Stomach (tissue), 19 donors: ENCODE measurements around the gene TXNDC5. TPM values are rescaled to one million over a fixed set of nuclear protein-coding genes. Genes with fewer than 3 reads are reported as not detected.

Experiments
- DNase-seq, 2 donors: peaks; one replicate each; pipeline versions ENCODE4 v3.0.0 to v3.0.0-alpha.2; 2013 to 2019
- H3K27ac ChIP-seq, 5 donors: fragments of 200-600 bp in 4 of 5; sonication (generic) in 4 of 5; one replicate each; pipeline ENCODE4 v1.5.1; 2013 to 2019; ENCODE audit warnings: mild to moderate bottlenecking in 1 of 5, moderate library complexity in 1 of 5
- H3K27me3 ChIP-seq, 3 donors: fragments of 200-600 bp; sonication (generic); one replicate each; pipeline ENCODE4 v1.5.1; 2017 to 2019; ENCODE audit warnings: mixed run types in 1 of 3
- H3K36me3 ChIP-seq, 4 donors: fragments of 200-600 bp; sonication (generic); 1 replicate in 3 of 4; 2 replicates in 1 of 4; pipeline ENCODE4 v1.5.1; 2016 to 2019
- H3K4me1 ChIP-seq, 4 donors: fragments of 200-600 bp; sonication (generic); one replicate each; pipeline ENCODE4 v1.5.1; 2016 to 2019
- H3K4me3 ChIP-seq, 4 donors: fragments of 200-600 bp; sonication (generic) in 3 of 4; one replicate each; pipeline ENCODE4 v1.5.1; 2016 to 2019; ENCODE audit warnings: mild to moderate bottlenecking in 1 of 4
- H3K9me3 ChIP-seq, 4 donors: fragments of 200-600 bp; sonication (generic); one replicate each; pipeline ENCODE4 v1.5.1; 2016 to 2019
- EP300 ChIP-seq: sonication (generic); formaldehyde crosslinking; IDR thresholded peaks from one replicate; pipeline ENCODE4 v1.6.1; 2017; ENCODE audit warnings: antibody characterized with exemption
- POLR2A ChIP-seq, 4 donors: fragments of 450-650 bp; IDR thresholded peaks; one replicate each; pipeline ENCODE4 v1.6.1; 2016; ENCODE audit warnings: antibody characterized with exemption in 4 of 4, control low read depth in 2 of 4, mild to moderate bottlenecking in 1 of 4, moderate library complexity in 1 of 4
- POLR2AphosphoS5 ChIP-seq, 3 donors: sonication (generic); formaldehyde crosslinking; IDR thresholded peaks; one replicate each; pipeline ENCODE4 v1.6.1; 2016; ENCODE audit warnings: antibody characterized with exemption in 3 of 3
- WGBS, 5 donors: extraction: QIAGEN DNeasy Blood & Tissue Kit in 3 of 5; methylation state at CpG; one replicate each; pipeline versions ENCODE4 v1.1.5 to v1.1.7; 2013 to 2018; 5-methylcytosine and 5-hydroxymethylcytosine counted together
- intact Hi-C: fragments of 100-400 bp; cut with DNase I; formaldehyde crosslinking; loops from one replicate; pipeline ENCODE4 v1.15.1; 2023; ENCODE audit warnings: low total_unique reads
- long read RNA-seq, 10 donors: transcript quantifications; one replicate each; lab custom pipeline, GENCODE V29; 2026
- polyA plus RNA-seq, 3 donors: library from polyadenylated mRNA; stranded (reverse); fragments of 200-250 nt; gene quantifications; one replicate each; pipeline ENCODE4 v1.2.3, GENCODE V29; 2013
- total RNA-seq, 5 donors: library from RNA; depleted of rRNA; stranded (reverse); fragments of >200 nt; gene quantifications; one replicate each; pipeline versions ENCODE4 v1.1.0 to v1.2.3, GENCODE V29; 2014 to 2016
- TF ChIP-seq, protein P1 (sequence below), 7 experiments: fragments of 450-650 bp in 4 of 7; fragments of 200-600 bp in 3 of 7; sonication (generic) in 3 of 7; IDR thresholded peaks; one replicate each; pipeline ENCODE4 v1.5.1; 2016 to 2019; ENCODE audit warnings: antibody characterized with exemption in 7 of 7, control low read depth in 2 of 7, mild to moderate bottlenecking in 1 of 7
- donor health status: healthy with polysubstance abuse.
- donor health status: Bipolar disorder and iron deficiency.
- donor health status: healthy.

Gene TXNDC5
- total RNA-seq (100 to 1,000 TPM in 2 of 5 donors, 10 to 100 TPM in 3; 27.4 to 260 (median 52.7) TPM), polyA plus RNA-seq (10 to 100 TPM; 27.9 to 58.7 (median 35.9) TPM)
- long read RNA-seq, donor 1, transcript TXNDC5-201 (10 exons, 2,964 nt): major isoform, 13 of 13 reads
- long read RNA-seq, donor 1, partial matches to known transcripts: 0 of 13 reads
- long read RNA-seq, donor 1, other reads (novel, unspliced or antisense): 0 of 13 reads
- long read RNA-seq, donor 2, transcript TXNDC5-201 (10 exons, 2,964 nt): major isoform, 24 of 25 reads
- long read RNA-seq, donor 2, partial matches to known transcripts: 0 of 25 reads
- long read RNA-seq, donor 2, other reads (novel, unspliced or antisense): 0 of 25 reads
- long read RNA-seq, donor 3, transcript TXNDC5-201 (10 exons, 2,964 nt): major isoform, 14 of 14 reads
- long read RNA-seq, donor 3, partial matches to known transcripts: 0 of 14 reads
- long read RNA-seq, donor 3, other reads (novel, unspliced or antisense): 0 of 14 reads
- long read RNA-seq, donor 4, partial matches to known transcripts: 0 of 1 reads
- long read RNA-seq, donor 4, other reads (novel, unspliced or antisense): 0 of 1 reads
- long read RNA-seq, donor 5, transcript TXNDC5-201 (10 exons, 2,964 nt): major isoform, 41 of 41 reads
- long read RNA-seq, donor 5, partial matches to known transcripts: 0 of 41 reads
- long read RNA-seq, donor 5, other reads (novel, unspliced or antisense): 0 of 41 reads
- long read RNA-seq, donor 6, transcript TXNDC5-201 (10 exons, 2,964 nt): major isoform, 56 of 62 reads
- long read RNA-seq, donor 6, partial matches to known transcripts: 5 of 62 reads
- long read RNA-seq, donor 6, other reads (novel, unspliced or antisense): 0 of 62 reads
- long read RNA-seq, donor 7, transcript TXNDC5-201 (10 exons, 2,964 nt): major isoform, 39 of 40 reads
- long read RNA-seq, donor 7, partial matches to known transcripts: 0 of 40 reads
- long read RNA-seq, donor 7, other reads (novel, unspliced or antisense): 0 of 40 reads
- long read RNA-seq, donor 8, transcript TXNDC5-201 (10 exons, 2,964 nt): major isoform, 41 of 42 reads
- long read RNA-seq, donor 8, partial matches to known transcripts: 0 of 42 reads
- long read RNA-seq, donor 8, other reads (novel, unspliced or antisense): 0 of 42 reads
- long read RNA-seq, donor 9, transcript TXNDC5-201 (10 exons, 2,964 nt): major isoform, 17 of 19 reads
- long read RNA-seq, donor 9, partial matches to known transcripts: 0 of 19 reads
- long read RNA-seq, donor 9, other reads (novel, unspliced or antisense): 0 of 19 reads
- long read RNA-seq, donor 10, transcript TXNDC5-201 (10 exons, 2,964 nt): major isoform, 11 of 11 reads
- long read RNA-seq, donor 10, partial matches to known transcripts: 0 of 11 reads
- long read RNA-seq, donor 10, other reads (novel, unspliced or antisense): 0 of 11 reads

DNA sequence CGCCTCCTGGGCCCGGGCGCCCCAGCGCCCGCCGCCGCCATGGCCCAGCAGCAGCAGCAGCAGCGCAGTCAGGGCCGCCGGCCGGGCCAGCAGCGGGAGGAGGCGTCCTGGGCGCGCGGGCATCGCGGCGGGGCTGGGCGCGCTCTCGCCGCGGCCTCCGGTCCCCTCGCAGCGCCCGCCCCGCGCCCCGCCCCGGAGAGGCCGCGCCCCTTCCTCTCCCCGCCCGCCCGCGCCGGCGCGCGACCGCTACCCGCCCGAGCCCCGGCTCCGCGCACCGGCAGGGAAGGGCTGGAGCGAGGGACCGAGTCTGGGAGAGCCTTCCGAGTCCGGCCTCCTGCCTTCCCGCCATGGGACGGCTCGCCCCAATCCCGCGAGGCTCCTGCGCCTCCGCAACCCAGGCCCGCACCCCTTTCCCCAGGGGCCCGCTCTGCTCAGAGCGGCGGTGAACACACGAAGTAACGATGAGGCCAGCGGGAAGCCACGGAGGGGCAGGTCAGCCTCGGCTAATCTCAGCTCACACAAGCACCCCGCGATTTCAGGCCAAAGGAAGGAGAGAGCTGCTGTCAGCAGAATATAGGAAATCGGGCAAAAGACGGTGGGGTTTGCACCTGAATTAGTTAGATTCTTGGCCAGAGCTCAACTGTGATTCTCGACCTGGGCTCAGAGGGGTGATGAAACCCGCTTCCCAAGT, at the start of gene TXNDC5:
Gene TXNDC5 (minus strand): TSS at position 135 of the 691 bp plus-strand sequence. CDS start 12 bp downstream, at position 123.
- WGBS, 5 donors: 2 to 8% (median 3%) methylated on average over 14 to 69 of the region's 75 CpGs
- intact Hi-C loops: no loop called here
- Histone ChIP-seq H3K27ac (peak within 1 kb of the TSS; percentile 77 to 95 (median 88)), H3K27me3 (no peaks in the 10 kb centered on the region), H3K9me3 (no peaks in the 10 kb centered on the region), H3K4me3 (peak within 1 kb of the TSS; percentile 75 to 96 (median 92)), H3K36me3 (no peaks in the 10 kb centered on the region), H3K4me1 (peaks cover 12 to 39% (median 38%) of the 10 kb centered on the region in 4 donors)
- TF ChIP-seq, protein P1, sequence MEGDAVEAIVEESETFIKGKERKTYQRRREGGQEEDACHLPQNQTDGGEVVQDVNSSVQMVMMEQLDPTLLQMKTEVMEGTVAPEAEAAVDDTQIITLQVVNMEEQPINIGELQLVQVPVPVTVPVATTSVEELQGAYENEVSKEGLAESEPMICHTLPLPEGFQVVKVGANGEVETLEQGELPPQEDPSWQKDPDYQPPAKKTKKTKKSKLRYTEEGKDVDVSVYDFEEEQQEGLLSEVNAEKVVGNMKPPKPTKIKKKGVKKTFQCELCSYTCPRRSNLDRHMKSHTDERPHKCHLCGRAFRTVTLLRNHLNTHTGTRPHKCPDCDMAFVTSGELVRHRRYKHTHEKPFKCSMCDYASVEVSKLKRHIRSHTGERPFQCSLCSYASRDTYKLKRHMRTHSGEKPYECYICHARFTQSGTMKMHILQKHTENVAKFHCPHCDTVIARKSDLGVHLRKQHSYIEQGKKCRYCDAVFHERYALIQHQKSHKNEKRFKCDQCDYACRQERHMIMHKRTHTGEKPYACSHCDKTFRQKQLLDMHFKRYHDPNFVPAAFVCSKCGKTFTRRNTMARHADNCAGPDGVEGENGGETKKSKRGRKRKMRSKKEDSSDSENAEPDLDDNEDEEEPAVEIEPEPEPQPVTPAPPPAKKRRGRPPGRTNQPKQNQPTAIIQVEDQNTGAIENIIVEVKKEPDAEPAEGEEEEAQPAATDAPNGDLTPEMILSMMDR (IDR thresholded peaks at IDR 0.05): no peak
- TF ChIP-seq EP300 (no peak), POLR2AphosphoS5 (IDR thresholded peaks at IDR 0.05) (peak in 1 of 3 donors; percentile 67), POLR2A (IDR thresholded peaks at IDR 0.05) (no peak)
- peak; percentile 84 to 94 for DNase-seq

DNA sequence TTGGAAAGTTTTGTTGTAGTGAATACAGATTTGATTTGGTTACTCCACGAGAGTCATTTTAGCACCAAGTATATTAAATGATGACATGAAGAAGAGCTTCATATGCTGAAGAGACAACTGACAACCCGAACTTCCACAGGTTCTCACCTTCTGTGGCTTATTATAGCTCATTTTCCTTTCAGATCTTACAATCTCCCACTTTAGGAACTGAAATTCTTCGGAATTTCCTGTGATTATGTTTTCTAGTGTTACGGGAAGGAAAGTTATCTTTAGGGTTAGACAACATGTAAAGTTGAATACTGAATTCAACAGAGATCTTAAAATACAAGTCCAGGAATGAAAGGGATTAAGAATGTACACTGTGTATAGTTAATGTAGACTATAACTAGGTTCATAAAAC, 49.6 kb upstream of the TXNDC5 start:
- Histone ChIP-seq H3K27me3 (no peaks in the 10 kb centered on the region), H3K4me3 (no peak overlapping the region), H3K9me3 (no peaks in the 10 kb centered on the region), H3K4me1 (no peaks in the 10 kb centered on the region), H3K27ac (no peak overlapping the region), H3K36me3 (no peaks in the 10 kb centered on the region)
- TF ChIP-seq POLR2A (IDR thresholded peaks at IDR 0.05) (no peak), EP300 (no peak), POLR2AphosphoS5 (IDR thresholded peaks at IDR 0.05) (no peak)
- TF ChIP-seq, protein P1 (IDR thresholded peaks at IDR 0.05): no peak
- intact Hi-C loops: no loop called here
- DNase-seq: no peak
- 56 to 75% (median 68%) methylated on average over 4 of the region's 4 CpGs for WGBS, 5 donors

DNA sequence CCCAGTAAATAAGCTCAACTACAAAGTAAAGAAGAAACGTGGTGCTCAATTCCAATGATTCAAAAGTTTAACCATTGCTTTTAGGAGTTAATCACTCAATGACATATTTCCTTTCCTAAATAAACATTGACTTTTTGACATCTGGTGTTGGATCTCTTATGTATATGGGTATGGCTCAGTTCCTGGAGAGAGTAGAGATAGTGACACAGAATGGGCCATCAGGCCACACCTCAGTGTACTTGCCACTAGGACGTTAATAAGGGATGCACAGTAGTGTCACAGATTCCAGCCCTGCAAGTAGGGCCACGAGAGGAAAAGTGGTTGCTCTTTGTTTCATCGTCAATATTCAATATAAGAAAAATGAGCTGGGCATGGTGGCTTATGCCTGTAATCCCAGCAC, 48.9 kb upstream of the TXNDC5 start:
- intact Hi-C loops: no loop called here
- Histone ChIP-seq H3K9me3 (no peaks in the 10 kb centered on the region), H3K4me3 (no peak overlapping the region), H3K36me3 (no peaks in the 10 kb centered on the region), H3K27ac (no peak overlapping the region), H3K4me1 (no peaks in the 10 kb centered on the region), H3K27me3 (no peaks in the 10 kb centered on the region)
- TF ChIP-seq POLR2A (IDR thresholded peaks at IDR 0.05) (no peak), POLR2AphosphoS5 (IDR thresholded peaks at IDR 0.05) (no peak), EP300 (no peak)
- TF ChIP-seq, protein P1 (IDR thresholded peaks at IDR 0.05): no peak
- DNase-seq: no peak
- 56 to 74% (median 56%) methylated on average over 4 of the region's 4 CpGs for WGBS, 5 donors
